Measurements from ENCODE around the gene SPATA16. TPM values are rescaled to one million over a fixed set of nuclear protein-coding genes. Genes with fewer than 3 reads are reported as not detected.

The SPATA16 gene
- total RNA-seq, 2 donors from 2014 or later = not detected

DNA sequence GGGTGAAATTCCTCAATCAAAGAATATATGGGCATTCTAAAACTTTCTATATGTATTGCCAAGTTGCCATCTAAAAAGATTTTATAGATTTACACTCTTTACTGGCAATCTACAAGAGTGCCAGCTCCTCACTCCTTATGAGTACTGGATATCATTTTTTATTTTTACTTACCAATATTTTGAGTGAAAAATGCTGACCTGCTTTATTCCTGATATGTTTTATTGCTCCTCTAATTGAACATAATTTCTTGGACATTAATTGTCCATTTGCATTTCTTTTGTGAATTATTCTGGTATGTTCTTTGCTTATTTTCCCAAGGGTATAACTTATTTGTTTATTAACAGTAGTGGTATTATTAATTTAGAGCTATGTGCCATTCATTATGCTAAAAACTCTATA, 293.7 kb downstream of the SPATA16 start:
- Histone ChIP-seq H3K27ac (ENCODE audit: low read depth, low read length) (no peak overlapping the region), H3K4me1 (ENCODE audit: control insufficient read depth, insufficient read depth, low read length) (no peaks in the 10 kb centered on the region), H3K9ac (ENCODE audit: extremely low read depth, low read length, poor library complexity, severe bottlenecking) (no peak overlapping the region), H3K4me3 (ENCODE audit: low read length) (no peak overlapping the region), H3K27me3 (ENCODE audit: control insufficient read depth, insufficient read depth, low read length, poor library complexity, severe bottlenecking) (no peaks in the 10 kb centered on the region), H3K9me3 (ENCODE audit: control insufficient read depth, low read length) (no peaks in the 10 kb centered on the region), H3K36me3 (ENCODE audit: control insufficient read depth, insufficient read depth, low read length) (no peaks in the 10 kb centered on the region)
- no peak overlapping the region for H3K27ac Mint-ChIP-seq
- TF ChIP-seq, protein P1, sequence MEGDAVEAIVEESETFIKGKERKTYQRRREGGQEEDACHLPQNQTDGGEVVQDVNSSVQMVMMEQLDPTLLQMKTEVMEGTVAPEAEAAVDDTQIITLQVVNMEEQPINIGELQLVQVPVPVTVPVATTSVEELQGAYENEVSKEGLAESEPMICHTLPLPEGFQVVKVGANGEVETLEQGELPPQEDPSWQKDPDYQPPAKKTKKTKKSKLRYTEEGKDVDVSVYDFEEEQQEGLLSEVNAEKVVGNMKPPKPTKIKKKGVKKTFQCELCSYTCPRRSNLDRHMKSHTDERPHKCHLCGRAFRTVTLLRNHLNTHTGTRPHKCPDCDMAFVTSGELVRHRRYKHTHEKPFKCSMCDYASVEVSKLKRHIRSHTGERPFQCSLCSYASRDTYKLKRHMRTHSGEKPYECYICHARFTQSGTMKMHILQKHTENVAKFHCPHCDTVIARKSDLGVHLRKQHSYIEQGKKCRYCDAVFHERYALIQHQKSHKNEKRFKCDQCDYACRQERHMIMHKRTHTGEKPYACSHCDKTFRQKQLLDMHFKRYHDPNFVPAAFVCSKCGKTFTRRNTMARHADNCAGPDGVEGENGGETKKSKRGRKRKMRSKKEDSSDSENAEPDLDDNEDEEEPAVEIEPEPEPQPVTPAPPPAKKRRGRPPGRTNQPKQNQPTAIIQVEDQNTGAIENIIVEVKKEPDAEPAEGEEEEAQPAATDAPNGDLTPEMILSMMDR (conservative IDR thresholded peaks at IDR 0.05) = no peak
- H3K4me3 Mint-ChIP-seq = no peak overlapping the region
- peaks cover 17% of the 10 kb centered on the region for H3K27me3 Mint-ChIP-seq (ENCODE audit: insufficient read depth)
- H3K9me3 Mint-ChIP-seq = no peaks in the 10 kb centered on the region
- H3K36me3 Mint-ChIP-seq (ENCODE audit: low read depth) = no peaks in the 10 kb centered on the region
- no peak for DNase-seq
- H3K4me1 Mint-ChIP-seq = no peaks in the 10 kb centered on the region

DNA sequence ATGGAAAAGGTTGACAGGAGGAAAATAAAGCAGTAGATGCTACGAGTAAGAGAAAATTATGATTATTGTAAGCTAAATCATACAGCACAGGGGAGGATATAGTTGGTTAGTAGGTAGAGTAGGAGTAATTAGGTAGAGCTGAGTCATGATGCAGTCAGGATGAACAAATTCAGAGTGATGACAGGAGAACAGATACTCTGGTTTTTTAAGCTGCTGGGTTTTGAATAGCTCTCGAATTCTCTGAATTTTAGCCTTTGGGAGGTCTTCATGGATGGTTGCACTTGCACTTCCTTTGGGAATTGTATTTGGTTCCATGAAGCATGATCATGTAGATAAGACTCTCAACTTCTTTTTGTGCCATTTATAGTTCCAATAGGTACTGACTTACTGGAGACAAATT, 294.3 kb downstream of the SPATA16 start:
- 86 to 94% methylated on average over 2 of the region's 2 CpGs for WGBS, 2 experiments (ENCODE audit: insufficient coverage in 1 of 2, insufficient read length in 1 of 2)
- no peaks in the 10 kb centered on the region for H3K36me3 Mint-ChIP-seq (ENCODE audit: low read depth)
- peaks cover 16% of the 10 kb centered on the region for H3K27me3 Mint-ChIP-seq (ENCODE audit: insufficient read depth)
- Histone ChIP-seq H3K4me3 (ENCODE audit: low read length) (no peak overlapping the region), H3K27me3 (ENCODE audit: control insufficient read depth, insufficient read depth, low read length, poor library complexity, severe bottlenecking) (no peaks in the 10 kb centered on the region), H3K9ac (ENCODE audit: extremely low read depth, low read length, poor library complexity, severe bottlenecking) (no peak overlapping the region), H3K4me1 (ENCODE audit: control insufficient read depth, insufficient read depth, low read length) (no peaks in the 10 kb centered on the region), H3K9me3 (ENCODE audit: control insufficient read depth, low read length) (no peaks in the 10 kb centered on the region), H3K27ac (ENCODE audit: low read depth, low read length) (no peak overlapping the region), H3K36me3 (ENCODE audit: control insufficient read depth, insufficient read depth, low read length) (no peaks in the 10 kb centered on the region)
- H3K4me3 Mint-ChIP-seq = no peak overlapping the region
- H3K9me3 Mint-ChIP-seq = no peaks in the 10 kb centered on the region
- TF ChIP-seq, protein P1 (conservative IDR thresholded peaks at IDR 0.05) = no peak
- H3K4me1 Mint-ChIP-seq = no peaks in the 10 kb centered on the region
- H3K27ac Mint-ChIP-seq = no peak overlapping the region
- DNase-seq = no peak

DNA sequence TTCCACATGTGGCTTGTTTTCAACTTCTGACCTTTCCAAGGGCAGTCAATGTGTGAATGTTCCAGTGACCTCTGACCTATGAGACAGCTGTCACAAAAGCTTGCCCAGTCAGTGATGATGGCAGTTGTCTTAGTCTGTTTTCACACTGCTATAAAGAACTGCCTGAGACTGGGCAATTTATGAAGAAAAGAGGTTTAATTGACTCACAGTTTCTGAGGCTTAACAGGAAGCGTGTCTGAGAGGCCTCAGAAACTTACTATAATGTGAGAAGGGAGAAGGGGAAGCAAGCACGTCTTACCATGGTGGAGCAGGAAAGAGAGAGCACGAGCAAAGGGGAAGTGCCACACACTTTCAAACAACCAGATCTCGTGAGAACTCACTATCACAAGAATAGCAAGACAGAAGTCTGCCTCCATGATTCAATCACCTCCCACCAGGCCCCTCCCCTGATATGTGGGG, 294.9 kb downstream of the SPATA16 start:
- H3K9me3 ChIP-seq (ENCODE audit: control insufficient read depth, low read length) = no peaks in the 10 kb centered on the region
- H3K9ac ChIP-seq (ENCODE audit: extremely low read depth, low read length, poor library complexity, severe bottlenecking) = no peak overlapping the region
- Mint-ChIP-seq H3K4me3 (no peak overlapping the region), H3K36me3 (ENCODE audit: low read depth) (no peaks in the 10 kb centered on the region), H3K9me3 (no peaks in the 10 kb centered on the region), H3K4me1 (no peaks in the 10 kb centered on the region), H3K27me3 (ENCODE audit: insufficient read depth) (peaks cover 15% of the 10 kb centered on the region), H3K27ac (no peak overlapping the region)
- TF ChIP-seq, protein P1 (conservative IDR thresholded peaks at IDR 0.05) = no peak
- H3K36me3 ChIP-seq (ENCODE audit: control insufficient read depth, insufficient read depth, low read length) = no peaks in the 10 kb centered on the region
- WGBS, 2 experiments (ENCODE audit: insufficient coverage in 1 of 2, insufficient read length in 1 of 2) = 70 to 71% methylated on average over 1 to 3 of the region's 4 CpGs
- H3K27me3 ChIP-seq (ENCODE audit: control insufficient read depth, insufficient read depth, low read length, poor library complexity, severe bottlenecking) = no peaks in the 10 kb centered on the region
- no peak overlapping the region for H3K4me3 ChIP-seq (ENCODE audit: low read length)
- peak overlapping the region; percentile 47 for H3K27ac ChIP-seq (ENCODE audit: low read depth, low read length)
- no peak for DNase-seq
- H3K4me1 ChIP-seq (ENCODE audit: control insufficient read depth, insufficient read depth, low read length) = no peaks in the 10 kb centered on the region

All from endodermal cell (in vitro differentiated cells).